ENCODE measurements around the gene JPH4.

Gene JPH4

DNA sequence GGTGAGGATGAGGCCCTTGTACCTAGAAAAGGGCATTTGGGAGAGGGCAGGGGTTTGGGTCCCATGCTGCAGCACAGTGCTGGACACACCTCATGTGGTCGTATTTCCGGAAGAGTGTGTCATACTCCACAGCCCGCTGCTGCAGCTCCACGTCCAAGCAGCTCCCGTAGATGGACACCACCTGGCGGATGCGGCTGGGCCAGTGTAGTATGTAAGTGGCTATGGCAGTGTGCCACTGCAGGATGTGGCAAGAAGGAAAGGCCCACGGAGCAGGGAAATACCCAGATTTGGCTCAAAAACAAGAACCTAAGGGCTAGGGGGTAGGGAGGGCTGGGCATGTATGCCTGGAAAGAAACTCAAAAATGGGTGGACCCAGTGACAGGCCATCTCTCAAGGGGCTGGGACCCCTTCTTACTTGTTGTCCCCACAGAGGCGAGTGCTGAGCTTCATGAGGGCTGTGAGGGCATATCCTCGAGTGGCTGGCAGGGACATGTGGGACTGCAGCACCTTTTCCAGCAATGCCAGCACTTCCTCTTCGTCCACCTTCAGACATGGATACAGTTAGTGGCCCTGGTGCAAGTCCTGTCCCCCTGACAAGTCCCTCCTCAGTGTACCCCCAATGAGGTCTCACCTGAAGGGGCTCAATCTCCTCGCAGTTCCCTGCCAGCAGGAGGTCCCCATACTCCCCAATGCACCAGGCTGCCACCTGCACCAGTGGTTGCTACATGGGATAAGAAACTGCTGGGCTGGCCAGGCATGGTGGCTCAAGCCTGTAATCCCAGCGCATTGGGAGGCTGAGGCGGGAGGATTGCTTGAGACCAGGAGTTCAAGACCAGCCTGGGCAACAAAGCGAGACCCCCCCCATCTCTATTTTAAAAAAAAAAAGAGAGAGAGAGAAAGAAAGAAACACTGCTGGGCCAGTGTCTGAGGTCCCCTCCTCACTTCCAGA, 16.4 kb downstream of the JPH4 start:
- no peak for DNase-seq

- no peak for DNase-seq
Observed at GRCh38 chr14:23561259-23561658, 17.3 kb downstream of the JPH4 start.

DNA sequence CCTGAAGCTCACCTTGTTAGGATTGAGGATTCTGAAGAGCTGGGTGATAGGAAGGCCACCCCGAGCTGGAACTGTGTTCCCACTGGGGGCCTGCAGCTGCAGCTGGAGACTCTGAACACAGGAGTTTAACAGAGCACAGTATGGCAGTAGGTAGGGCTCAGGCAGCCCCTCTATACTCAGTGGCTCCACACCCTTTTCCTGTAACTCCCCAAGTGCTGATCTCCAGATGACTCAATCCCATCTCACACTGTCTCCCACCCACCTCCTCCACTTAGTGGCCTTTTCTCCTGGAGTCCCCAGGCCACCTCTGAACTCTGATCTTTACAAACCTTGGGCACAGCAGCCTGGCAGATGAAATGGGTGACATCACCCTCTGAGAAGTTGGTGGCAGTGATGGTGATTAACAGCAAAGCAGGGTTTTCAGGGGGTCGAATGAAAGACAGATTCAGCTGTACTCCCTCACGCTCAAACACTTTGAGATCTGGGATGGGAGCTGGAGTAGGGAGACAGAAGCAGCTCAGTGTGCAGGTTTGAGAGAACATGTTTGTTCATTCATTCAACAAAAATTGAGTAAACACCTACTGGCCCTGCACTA, 18.6 kb downstream of the JPH4 start:
- DNase-seq = no peak

GRCh38 chr14:23559010-23559925, 19.3 kb downstream of the JPH4 start:
- peak in 1 of 2 experiments; percentile 53 for DNase-seq

DNA sequence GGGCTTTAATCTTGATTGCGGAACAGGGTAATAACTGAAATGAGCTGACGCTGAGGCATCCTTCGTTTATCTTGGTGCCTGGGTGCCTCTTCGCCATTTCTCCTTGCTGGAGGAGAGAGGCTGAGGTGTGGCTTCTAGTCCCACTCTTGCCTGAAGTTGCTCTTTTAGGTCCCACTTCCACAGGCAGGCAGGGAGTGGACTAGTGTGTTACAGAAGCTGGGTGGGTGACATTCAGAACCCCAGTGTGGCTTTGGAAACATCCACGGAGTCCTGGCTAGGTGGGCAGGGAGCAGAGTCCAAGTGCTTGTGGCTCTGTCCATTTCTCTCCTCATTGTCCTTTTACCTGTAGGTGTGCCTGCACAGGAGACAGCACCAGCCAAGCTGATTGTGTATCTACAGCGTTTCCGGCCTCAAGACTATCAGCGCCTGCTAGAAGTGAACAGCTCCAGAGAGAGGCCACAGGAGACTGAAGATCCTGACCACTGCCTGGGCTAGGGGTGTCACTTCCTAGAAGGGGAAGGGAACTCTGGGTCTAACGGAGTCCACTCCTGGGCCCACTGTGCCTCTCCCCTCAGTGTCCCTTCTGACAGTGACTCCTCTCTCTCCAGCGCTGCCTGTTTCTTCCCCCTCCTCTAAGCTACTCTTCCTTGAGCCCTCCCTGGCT, 20.1 kb downstream of the JPH4 start:
- DNase-seq = no peak

DNA sequence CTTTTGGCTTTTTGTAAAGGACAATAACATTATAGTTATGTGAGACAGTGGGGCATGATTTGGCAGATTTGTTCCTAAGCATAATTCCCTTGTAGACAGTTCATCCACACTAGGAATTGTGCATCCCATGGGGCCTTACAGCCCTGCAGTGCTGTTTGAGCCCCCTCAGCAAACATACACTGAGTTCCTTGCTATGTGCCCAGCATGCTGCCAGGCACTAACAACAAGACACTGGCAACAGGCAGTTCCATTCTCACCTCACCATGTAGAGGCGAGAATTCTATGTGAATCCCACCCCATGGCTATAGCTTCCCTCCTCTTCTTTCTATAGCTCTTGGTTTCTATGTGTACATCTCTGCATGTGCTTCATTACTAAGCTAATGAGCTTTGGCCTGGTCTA, 20.6 kb downstream of the JPH4 start:
- DNase-seq = no peak

DNA sequence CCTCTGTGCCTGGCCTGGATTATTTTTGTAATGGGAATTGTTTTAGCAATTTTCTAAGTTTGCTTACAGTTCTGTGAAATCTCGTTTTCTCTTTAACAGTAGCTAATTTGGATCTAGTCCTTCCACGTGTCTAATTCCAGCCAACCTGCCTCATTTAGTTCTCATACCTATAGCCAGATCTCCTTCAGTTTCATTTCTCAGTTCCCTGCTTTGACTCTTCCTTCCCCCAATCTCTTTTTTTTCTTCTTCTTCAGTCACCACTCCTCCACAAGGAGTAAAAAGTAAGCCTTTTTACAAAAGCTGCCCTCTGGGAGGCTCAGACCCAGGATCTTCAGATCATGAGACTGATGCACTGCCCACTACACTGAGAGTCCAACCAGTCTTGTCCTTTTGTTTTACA, 21.1 kb downstream of the JPH4 start:
- no peak for DNase-seq

DNA sequence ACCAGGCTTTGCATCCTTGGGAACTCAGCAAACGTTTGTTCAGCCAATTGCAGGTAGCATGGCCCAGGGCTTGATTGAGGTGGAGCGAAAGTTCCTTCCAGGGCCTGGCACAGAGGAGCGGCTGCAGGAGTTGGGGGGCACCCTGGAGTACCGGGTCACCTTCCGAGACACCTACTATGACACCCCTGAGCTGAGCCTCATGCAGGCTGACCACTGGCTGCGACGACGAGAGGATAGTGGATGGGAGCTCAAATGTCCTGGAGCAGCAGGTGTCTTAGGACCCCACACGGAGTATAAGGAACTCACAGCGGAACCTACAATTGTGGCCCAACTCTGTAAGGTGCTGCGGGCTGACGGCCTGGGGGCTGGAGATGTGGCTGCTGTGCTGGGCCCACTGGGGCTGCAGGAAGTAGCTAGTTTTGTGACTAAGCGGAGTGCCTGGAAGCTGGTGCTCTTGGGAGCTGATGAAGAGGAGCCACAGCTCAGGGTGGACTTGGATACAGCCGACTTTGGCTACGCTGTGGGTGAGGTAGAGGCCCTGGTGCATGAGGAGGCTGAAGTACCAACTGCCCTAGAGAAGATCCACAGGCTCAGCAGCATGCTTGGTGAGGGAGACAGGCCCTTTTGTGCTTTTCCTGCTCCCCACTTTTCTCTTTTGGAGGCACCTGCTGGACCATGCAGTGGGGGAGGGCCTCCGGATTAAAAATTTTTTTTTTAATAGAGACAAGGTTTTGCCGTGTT, 21.7 kb downstream of the JPH4 start:
- no peak for DNase-seq

DNA sequence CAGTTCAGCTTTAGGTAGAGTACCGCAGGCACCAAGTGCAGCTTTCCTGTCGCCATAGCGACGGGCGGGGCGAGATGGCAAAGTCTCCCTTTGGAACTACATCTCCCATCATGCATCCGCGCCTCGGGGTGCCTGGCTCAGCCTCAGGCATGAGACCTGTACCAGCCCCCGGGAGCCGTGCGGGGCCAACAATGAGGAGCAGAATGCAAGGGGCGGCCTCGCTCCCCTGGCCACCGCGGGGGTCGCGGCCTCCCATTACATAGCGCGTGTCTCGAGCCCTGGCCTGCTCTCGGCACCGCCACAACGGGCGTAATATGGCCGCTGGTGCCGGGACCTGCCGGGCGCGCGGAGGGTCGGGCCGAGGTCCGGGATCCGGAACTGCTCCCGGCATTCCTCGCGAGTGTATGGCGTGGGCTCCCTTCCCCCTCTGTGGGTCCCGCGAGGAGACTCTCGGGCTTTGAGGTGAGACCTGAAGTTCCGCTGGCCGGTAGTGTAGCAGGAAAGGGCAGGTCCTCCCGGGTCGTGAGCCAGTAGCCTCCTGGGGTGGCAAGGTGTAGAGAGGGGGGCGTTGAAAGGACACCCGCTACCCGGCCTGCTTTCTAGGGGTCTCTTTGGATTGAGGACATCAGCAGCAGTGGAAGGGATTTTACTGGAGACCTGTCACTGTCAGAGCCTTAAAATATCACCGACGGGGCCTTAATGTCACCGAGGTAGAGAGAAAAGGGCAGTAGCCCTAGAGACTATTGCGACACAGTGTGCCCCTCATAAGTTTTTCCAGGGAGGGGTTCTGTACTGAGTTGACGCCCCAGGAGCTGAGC, 22.5 kb downstream of the JPH4 start, which contains the start of gene THTPA:
Gene THTPA, plus strand, starts transcription at position 390 of the 818 bp plus-strand sequence. CDS start 487 bp downstream, outside the sequence.
- peak; percentile 85 to 88 for DNase-seq

DNA sequence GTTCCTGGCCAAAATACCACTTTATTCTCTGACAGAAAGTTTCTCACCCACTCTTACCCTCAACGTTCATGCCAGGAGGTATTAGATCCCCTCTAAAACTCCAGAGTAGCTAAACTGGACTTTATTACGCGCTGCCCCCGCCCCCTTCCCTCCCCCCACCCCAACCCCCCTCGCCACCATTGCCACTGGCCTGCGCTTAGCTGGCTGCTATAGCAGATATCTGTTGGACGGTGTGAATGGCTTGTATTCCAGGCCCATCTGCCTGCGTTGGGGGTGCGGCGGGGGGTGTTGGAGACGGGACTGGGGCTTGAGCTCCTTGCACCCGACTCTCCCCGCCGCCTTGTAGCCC, 23.1 kb downstream of the JPH4 start:
- DNase-seq = no peak

DNA sequence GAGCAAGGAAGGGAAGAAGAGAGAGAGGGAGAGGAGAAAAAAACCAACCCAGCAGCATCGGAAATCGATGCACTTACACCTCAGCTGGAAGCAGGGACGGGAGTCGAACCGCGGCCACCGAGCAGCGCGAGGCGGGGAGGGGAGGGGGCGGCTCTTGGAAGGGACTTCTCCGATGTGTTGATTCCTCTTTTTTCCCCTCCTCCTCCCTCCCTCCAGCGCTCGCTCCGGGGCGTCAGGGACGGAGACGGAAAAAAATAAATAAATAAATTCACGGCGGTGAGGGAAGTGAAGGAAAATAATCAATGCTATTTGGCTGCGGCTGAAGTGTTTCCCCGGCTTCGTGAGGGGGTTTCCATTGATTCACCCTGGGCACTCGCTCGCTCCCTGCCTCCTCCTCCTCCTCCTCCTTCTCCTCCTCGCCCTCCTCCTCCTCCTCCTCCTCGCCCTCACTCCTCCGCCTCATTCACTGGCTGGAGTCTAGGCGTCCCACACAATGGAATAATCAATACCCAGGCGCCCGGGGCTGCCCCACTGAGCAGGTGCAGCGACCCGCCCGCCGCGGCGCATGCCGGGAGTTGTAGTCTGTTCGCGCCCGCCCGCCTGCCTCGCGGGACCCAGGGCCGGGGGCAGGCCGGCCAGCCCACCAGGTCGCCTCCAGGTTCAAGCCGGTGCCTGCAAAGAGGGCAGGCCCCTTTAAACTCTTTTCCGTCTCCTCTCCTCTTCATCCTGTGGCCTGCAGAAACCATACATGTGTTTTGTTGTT, 27.1 kb downstream of the JPH4 start, which contains the start of gene ZFHX2:
Gene ZFHX2, minus strand, starts transcription at position 500 of the 763 bp plus-strand sequence. CDS start 16,440 bp downstream, outside the sequence.
- DNase-seq = peak; percentile 85 to 86

- DNase-seq = no peak
Observed at GRCh38 chr14:23550812-23551265, 27.8 kb downstream of the JPH4 start.

- DNase-seq = no peak
Observed at GRCh38 chr14:23550131-23550811, 28.3 kb downstream of the JPH4 start.

DNA sequence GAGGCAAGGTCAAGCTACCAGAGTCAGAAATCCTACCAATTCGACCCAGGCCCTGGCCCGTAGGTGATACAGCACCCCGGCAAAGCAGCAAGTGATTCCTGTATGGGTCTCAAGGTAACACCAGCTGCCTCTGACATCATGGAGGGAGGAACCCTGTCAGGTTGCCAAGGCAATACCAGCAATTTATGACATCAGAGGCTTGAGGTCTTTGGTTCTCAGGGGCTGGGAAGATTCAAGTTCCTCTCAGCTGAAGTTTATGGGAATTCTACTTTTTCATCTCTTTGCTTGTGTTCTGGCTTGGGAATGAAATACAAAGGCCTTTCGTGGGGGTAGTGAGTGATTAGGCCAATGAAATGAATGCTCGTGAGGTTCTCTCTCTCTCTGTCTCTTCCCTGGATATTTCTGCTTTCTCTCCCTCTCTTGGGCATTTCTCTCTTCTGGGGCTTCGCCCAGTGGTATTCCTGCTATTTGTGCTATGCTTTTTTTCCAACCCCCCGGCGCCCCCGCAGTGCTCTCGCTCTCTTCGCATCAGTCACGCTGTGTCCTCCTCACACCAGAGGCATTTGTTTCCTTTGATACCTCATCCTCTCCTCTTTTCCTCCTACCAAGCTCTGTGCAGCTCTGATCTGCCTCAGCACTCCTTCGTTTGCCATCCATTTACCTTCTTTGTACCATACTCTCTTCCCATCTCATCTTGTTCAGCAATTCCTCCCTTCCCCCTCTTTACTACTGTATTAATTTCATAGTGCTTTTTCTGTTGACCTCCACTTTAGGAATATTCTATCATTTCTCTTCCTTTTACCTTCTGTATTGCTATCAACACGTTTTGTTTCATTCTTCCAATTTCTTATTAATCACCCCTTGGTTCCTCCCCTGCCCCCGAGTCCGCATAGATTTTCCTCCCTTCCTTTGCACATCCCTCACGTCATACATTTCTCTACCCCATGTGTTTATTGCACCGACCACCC, 30.0 kb downstream of the JPH4 start:
- peak in 1 of 2 experiments; percentile 12 for DNase-seq

DNA sequence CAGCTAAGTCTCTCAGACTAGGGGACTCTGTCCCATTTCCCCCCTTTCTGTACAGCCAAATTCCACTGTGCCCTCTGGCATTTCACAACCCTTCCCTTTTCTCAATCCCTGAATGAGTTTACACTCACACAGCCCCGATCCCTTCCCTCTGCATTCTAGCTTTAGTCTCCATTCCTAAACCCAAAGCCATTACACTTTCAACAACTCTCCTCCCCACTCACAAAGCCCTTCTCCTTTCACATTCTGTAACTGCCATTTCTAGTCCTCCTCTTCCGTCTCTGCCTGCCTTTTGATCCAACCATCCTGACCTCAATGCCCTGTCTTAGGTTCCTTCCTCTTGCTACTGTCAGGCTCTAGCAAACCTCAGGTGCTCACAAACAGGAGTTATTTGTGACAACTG, 30.7 kb downstream of the JPH4 start:
- no peak for DNase-seq

GRCh38 chr14:23546450-23547035, 32.0 kb downstream of the JPH4 start:
- DNase-seq = no peak

DNA sequence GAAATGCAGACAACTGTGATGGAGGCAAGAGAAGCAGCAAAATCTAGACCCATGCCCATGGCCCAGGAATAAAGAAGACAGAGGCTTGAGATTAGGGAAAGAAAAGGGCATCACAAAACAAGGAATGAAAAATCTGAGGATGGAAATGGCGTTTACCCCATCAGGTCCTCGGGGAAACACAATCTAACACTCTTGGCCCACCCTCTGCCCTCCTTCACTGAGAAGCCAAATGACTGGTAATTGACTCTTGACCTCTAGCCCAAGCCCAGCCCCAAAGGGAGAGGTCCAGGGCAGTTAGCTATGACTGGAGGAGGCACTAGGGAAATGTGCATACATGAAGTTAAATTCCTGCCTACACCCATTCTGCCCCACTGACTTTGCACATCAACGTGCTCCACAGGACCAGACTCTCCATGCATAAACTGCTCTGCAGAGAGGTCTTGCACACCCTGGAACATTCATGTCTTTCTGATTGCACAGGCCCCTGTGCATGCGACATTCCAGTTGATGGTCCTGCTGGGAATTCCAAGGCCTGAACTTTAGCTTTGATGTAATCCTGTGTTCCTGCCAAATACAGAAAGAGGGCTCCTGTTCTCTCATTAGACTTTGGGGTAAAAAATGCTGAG, 32.7 kb downstream of the JPH4 start:
- DNase-seq = no peak

Data from NCI-H1930 (cell line).